ENCODE data around the gene ARMC10.
"Not testable (repeated sequence)": the region's sequence is repeated elsewhere in the genome, so short reads cannot be mapped to it uniquely, and the experiment has no call there.

ARMC10 gene

GRCh38 chr7:103121641-103122040, 46.7 kb downstream of the ARMC10 start:
- in situ Hi-C loops (cut with MboI; ENCODE audit: low sequenced_read_pairs): no loop called here

GRCh38 chr7:103123529-103123928, 48.6 kb downstream of the ARMC10 start:
- in situ Hi-C loops (cut with MboI; ENCODE audit: low sequenced_read_pairs): no loop called here

- in situ Hi-C loops (cut with MboI; ENCODE audit: low sequenced_read_pairs): no loop called here
These were observed 49.6 kb downstream of the ARMC10 start for GRCh38 chr7:103124429-103124979.

GRCh38 chr7:103127006-103127405, 52.1 kb downstream of the ARMC10 start:
- in situ Hi-C loops (cut with MboI; ENCODE audit: low sequenced_read_pairs): no loop called here

GRCh38 chr7:103129702-103130549, 55.0 kb downstream of the ARMC10 start:
- in situ Hi-C loops (cut with MboI; ENCODE audit: low sequenced_read_pairs): no loop called here

GRCh38 chr7:103130901-103131624, 56.1 kb downstream of the ARMC10 start:
- in situ Hi-C loops (cut with MboI; ENCODE audit: low sequenced_read_pairs): no loop called here

GRCh38 chr7:103132995-103133688, 58.2 kb downstream of the ARMC10 start:
- in situ Hi-C loops (cut with MboI; ENCODE audit: low sequenced_read_pairs): no loop called here

- in situ Hi-C loops (cut with MboI; ENCODE audit: low sequenced_read_pairs): no loop called here
These were observed 60.1 kb downstream of the ARMC10 start for GRCh38 chr7:103134836-103135554.

GRCh38 chr7:103140061-103140460, 65.1 kb downstream of the ARMC10 start:
- in situ Hi-C loops (cut with MboI; ENCODE audit: low sequenced_read_pairs): no loop called here

- in situ Hi-C loops (cut with MboI; ENCODE audit: low sequenced_read_pairs): no loop called here
These were observed 65.7 kb downstream of the ARMC10 start for GRCh38 chr7:103140685-103141084.

GRCh38 chr7:103141753-103142404, 66.9 kb downstream of the ARMC10 start:
- in situ Hi-C loops (cut with MboI; ENCODE audit: low sequenced_read_pairs): no loop called here

GRCh38 chr7:103142494-103142893, 67.6 kb downstream of the ARMC10 start:
- in situ Hi-C loops (cut with MboI; ENCODE audit: low sequenced_read_pairs): no loop called here

GRCh38 chr7:103143868-103144267, 68.9 kb downstream of the ARMC10 start:
- in situ Hi-C loops (cut with MboI; ENCODE audit: low sequenced_read_pairs): no loop called here

- in situ Hi-C loops (cut with MboI; ENCODE audit: low sequenced_read_pairs): not testable (repeated sequence)
These were observed 69.8 kb downstream of the ARMC10 start for GRCh38 chr7:103144754-103145153.

GRCh38 chr7:103148131-103148993, 73.4 kb downstream of the ARMC10 start:
- in situ Hi-C loops (cut with MboI; ENCODE audit: low sequenced_read_pairs): no loop called here
